IMR-90 (cell line): ENCODE data around the gene PCNX4. TPM values are rescaled to one million over a fixed set of nuclear protein-coding genes. Genes with fewer than 3 reads are reported as not detected.

Experiments
- ATAC-seq: fragments of 200-7000 bp; cut with Tn5 transposase; 2 replicates; pipeline ENCODE4 v1.9.1; 2020; ENCODE audit warnings: low read depth, mild to moderate bottlenecking, moderate library complexity
- BruUV-seq: library from RNA; stranded (reverse); fragments of 400-500 nt; replicated peaks from 2 replicates; lab custom pipeline; 2021; lab: Mats Ljungman, UMichigan
- CTCF ChIA-PET: fragments of 300-600 bp; formaldehyde crosslinking; extraction: SDS; loops from one replicate; lab custom pipeline; 2021; ENCODE audit warnings: antibody characterized with exemption; lab: Yijun Ruan, JAX
- POLR2A ChIA-PET: fragments of 300-600 bp; sonication (Branson Sonifier 250); formaldehyde crosslinking; loops from one replicate; lab custom pipeline; 2022; ENCODE audit warnings: antibody characterized with exemption; ENCODE audit not compliant: unreplicated experiment; lab: Charles Lee
- DNase-seq: peaks from one replicate; pipeline ENCODE4 v3.0.0; 2013
- H2AFZ ChIP-seq: replicated peaks from 2 replicates; pipeline ENCODE3; 2013; ENCODE audit warnings: low read length, mild to moderate bottlenecking; ENCODE audit not compliant: poor library complexity
- H2AK5ac ChIP-seq: 2 replicates; pipeline ENCODE4 v1.6.1; 2013; ENCODE audit warnings: low read depth, low read length, inconsistent platforms
- H2AK9ac ChIP-seq: replicated peaks from 2 replicates; pipeline ENCODE3; 2013; ENCODE audit warnings: mild to moderate bottlenecking, low read depth, low read length, moderate library complexity; ENCODE audit not compliant: poor library complexity
- H2BK120ac ChIP-seq: 2 replicates; pipeline ENCODE4 v1.6.1; 2013; ENCODE audit warnings: low read depth, low read length, inconsistent platforms
- H2BK15ac ChIP-seq: 3 replicates; pipeline ENCODE4 v1.6.1; 2013; ENCODE audit warnings: low read depth, low read length, inconsistent platforms
- H2BK20ac ChIP-seq: 2 replicates; pipeline ENCODE4 v1.6.1; 2013; ENCODE audit warnings: low read depth, mild to moderate bottlenecking, inconsistent platforms, low read length, moderate library complexity
- H2BK5ac ChIP-seq: 2 replicates; pipeline ENCODE4 v1.6.1; 2013; ENCODE audit warnings: mild to moderate bottlenecking, low read depth, low read length, inconsistent platforms; ENCODE audit not compliant: poor library complexity, severe bottlenecking
- H3K14ac ChIP-seq: replicated peaks from 2 replicates; pipeline ENCODE4 v1.6.1; 2013; ENCODE audit warnings: low read depth, low read length, inconsistent platforms
- H3K18ac ChIP-seq: 2 replicates; pipeline ENCODE4 v1.6.1; 2013; ENCODE audit warnings: low read depth, low read length, control low read depth
- H3K23ac ChIP-seq: 2 replicates; pipeline ENCODE4 v1.6.1; 2013; ENCODE audit warnings: low read depth, low read length, inconsistent platforms
- H3K27ac ChIP-seq: 2 replicates; pipeline ENCODE4 v1.5.1; 2013; ENCODE audit warnings: mild to moderate bottlenecking, control low read depth, low read length; ENCODE audit not compliant: insufficient read depth
- H3K27me3 ChIP-seq: 2 replicates; pipeline ENCODE4 v1.6.1; 2013; ENCODE audit warnings: low read length; ENCODE audit not compliant: control insufficient read depth, insufficient read depth
- H3K36me3 ChIP-seq: 2 replicates; pipeline ENCODE4 v1.6.1; 2013; ENCODE audit warnings: low read length, mixed read lengths; ENCODE audit not compliant: control insufficient read depth, insufficient read depth
- H3K4ac ChIP-seq: 2 replicates; pipeline ENCODE4 v1.6.1; 2013; ENCODE audit warnings: low read depth, low read length, inconsistent platforms
- H3K4me1 ChIP-seq: 2 replicates; pipeline ENCODE4 v1.6.1; 2013; ENCODE audit warnings: low read length, mixed read lengths; ENCODE audit not compliant: control insufficient read depth, insufficient read depth
- H3K4me2 ChIP-seq: 2 replicates; pipeline ENCODE4 v1.6.1; 2013; ENCODE audit warnings: low read depth, mild to moderate bottlenecking, control low read depth, low read length, moderate library complexity
- H3K4me3 ChIP-seq: 2 replicates; pipeline ENCODE4 v1.5.1; 2013; ENCODE audit warnings: low read depth, mild to moderate bottlenecking, control low read depth, low read length, moderate library complexity; ENCODE audit not compliant: insufficient read depth
- H3K56ac ChIP-seq: 2 replicates; pipeline ENCODE4 v1.6.1; 2013; ENCODE audit warnings: low read length, inconsistent platforms; ENCODE audit not compliant: insufficient read depth; ENCODE audit errors: extremely low read depth
- H3K79me1 ChIP-seq, 2 experiments: 2 replicates each; pipeline ENCODE4 v1.6.1; 2013; ENCODE audit warnings: low read length in 2 of 2, inconsistent platforms in 1 of 2, low read depth in 1 of 2
- H3K9ac ChIP-seq: 2 replicates; pipeline ENCODE4 v1.6.1; 2013; ENCODE audit warnings: low read depth, low read length, control low read depth
- H3K9me1 ChIP-seq: 2 replicates; pipeline ENCODE4 v1.6.1; 2013; ENCODE audit warnings: low read length, inconsistent platforms; ENCODE audit not compliant: insufficient read depth
- H3K9me3 ChIP-seq: 2 replicates; pipeline ENCODE4 v1.6.1; 2013; ENCODE audit warnings: low read length; ENCODE audit not compliant: control insufficient read depth, insufficient read depth
- H4K20me1 ChIP-seq: 2 replicates; pipeline ENCODE4 v1.6.1; 2013; ENCODE audit warnings: low read length, inconsistent platforms; ENCODE audit not compliant: insufficient read depth
- H4K5ac ChIP-seq: 2 replicates; pipeline ENCODE4 v1.6.1; 2013; ENCODE audit warnings: mild to moderate bottlenecking, low read depth, low read length, control low read depth
- H4K8ac ChIP-seq, 2 experiments: 2 replicates each; pipeline ENCODE4 v1.6.1; 2013; ENCODE audit warnings: low read depth in 2 of 2, low read length in 2 of 2, control low read depth in 1 of 2, inconsistent platforms in 1 of 2
- H4K91ac ChIP-seq: 2 replicates; pipeline ENCODE4 v1.6.1; 2013; ENCODE audit warnings: low read depth, low read length, inconsistent platforms; ENCODE audit not compliant: insufficient read depth
- BHLHE40 ChIP-seq: fragments of 150-350 bp; IDR thresholded peaks from 2 replicates; pipeline ENCODE4 v1.6.1; 2016; ENCODE audit warnings: mild to moderate bottlenecking, low read depth, low read length
- CEBPB ChIP-seq: IDR thresholded peaks from 2 replicates; pipeline ENCODE4 v1.6.1; 2012; ENCODE audit warnings: low read depth, low read length, improper control_type of control experiment
- CHD1 ChIP-seq: IDR thresholded peaks from 2 replicates; pipeline ENCODE4 v1.6.1; 2012; ENCODE audit warnings: low read depth, low read length, improper control_type of control experiment
- CTCF ChIP-seq: conservative IDR thresholded peaks from 2 replicates; pipeline ENCODE4 v1.5.1; 2012; ENCODE audit warnings: mild to moderate bottlenecking, low read depth, low read length, improper control_type of control experiment
- ELK1 ChIP-seq: fragments of 150-350 bp; IDR thresholded peaks from 2 replicates; pipeline ENCODE4 v1.6.1; 2016; ENCODE audit warnings: low read depth, mild to moderate bottlenecking, low read length, moderate library complexity, borderline replicate concordance
- FOS ChIP-seq: fragments of 150-350 bp; IDR thresholded peaks from 2 replicates; pipeline ENCODE4 v1.6.1; 2016; ENCODE audit warnings: low read depth, low read length
- MAFK ChIP-seq: IDR thresholded peaks from 2 replicates; pipeline ENCODE4 v1.6.1; 2012; ENCODE audit warnings: low read depth, low read length, improper control_type of control experiment
- MAZ ChIP-seq: IDR thresholded peaks from 2 replicates; pipeline ENCODE4 v1.6.1; 2012; ENCODE audit warnings: low read depth, mild to moderate bottlenecking, low read length, improper control_type of control experiment, moderate library complexity, borderline replicate concordance
- MXI1 ChIP-seq: IDR thresholded peaks from 2 replicates; pipeline ENCODE4 v1.6.1; 2012; ENCODE audit warnings: low read depth, mild to moderate bottlenecking, low read length, moderate library complexity, borderline replicate concordance
- NFE2L2 ChIP-seq: fragments of 150-350 bp; IDR thresholded peaks from 2 replicates; pipeline ENCODE4 v1.6.1; 2016; ENCODE audit warnings: low read depth, mild to moderate bottlenecking, low read length
- POLR2A ChIP-seq: IDR thresholded peaks from 2 replicates; pipeline ENCODE4 v1.6.1; 2012; ENCODE audit warnings: mild to moderate bottlenecking, low read depth, low read length
- RAD21 ChIP-seq: IDR thresholded peaks from 2 replicates; pipeline ENCODE4 v1.6.1; 2012; ENCODE audit warnings: low read length, improper control_type of control experiment
- RCOR1 ChIP-seq: IDR thresholded peaks from 2 replicates; pipeline ENCODE4 v1.6.1; 2012; ENCODE audit warnings: mild to moderate bottlenecking, low read length, improper control_type of control experiment; ENCODE audit not compliant: insufficient replicate concordance
- RFX5 ChIP-seq: IDR thresholded peaks from 2 replicates; pipeline ENCODE4 v1.8.0; 2012; ENCODE audit warnings: low read depth, mild to moderate bottlenecking, low read length, moderate library complexity
- SMC3 ChIP-seq: fragments of 150-350 bp; IDR thresholded peaks from 2 replicates; pipeline ENCODE4 v1.6.1; 2016; ENCODE audit warnings: low read depth, mild to moderate bottlenecking, antibody characterized with exemption, low read length, moderate library complexity
- USF2 ChIP-seq: fragments of 150-350 bp; IDR thresholded peaks from 2 replicates; pipeline ENCODE4 v1.6.1; 2017; ENCODE audit warnings: mild to moderate bottlenecking, antibody characterized with exemption, low read length, low read depth
- WGBS, 2 experiments: methylation state at CpG; one replicate each; pipeline versions ENCODE4 v1.1.5 to v1.1.7; 2013; ENCODE audit warnings: missing lambda C conversion rate in 2 of 2; ENCODE audit not compliant: insufficient read length in 1 of 2; ENCODE audit errors: extremely low coverage in 2 of 2; 5-methylcytosine and 5-hydroxymethylcytosine counted together
- dilution Hi-C: fragments of 300-500 bp; cut with HindIII; formaldehyde crosslinking; loops from one replicate; pipeline ENCODE4 v1.14.3; 2018; ENCODE audit warnings: low sequenced_read_pairs; ENCODE audit not compliant: unreplicated experiment
- in situ Hi-C: fragments of 300-500 bp; cut with MboI; formaldehyde crosslinking; loops from 3 replicates; pipeline ENCODE4 v1.14.3; 2019; ENCODE audit warnings: low sequenced_read_pairs, inconsistent platforms, mixed read lengths
- intact Hi-C: fragments of 100-400 bp; cut with micrococcal nuclease; formaldehyde crosslinking; loops from 2 replicates; pipeline ENCODE4 v1.10.0; 2022
- polyA plus RNA-seq, 3 experiments: library from polyadenylated mRNA; depleted of rRNA; stranded (reverse); fragments of >200 nt; gene quantifications; 2 replicates each; pipeline ENCODE4 v1.2.3, GENCODE V29; 2012; ENCODE audit warnings: low replicate concordance in 1 of 3
- total RNA-seq: library from RNA; depleted of rRNA; stranded (reverse); fragments of >200 nt; gene quantifications from 2 replicates; pipeline ENCODE4 v1.2.3, GENCODE V29; 2012

The PCNX4 gene
- total and polyA plus RNA-seq, 2 of the 4 experiments (the other 2 are of a cell fraction) = 55.4 to 128 TPM

GRCh38 chr14:60111732-60112131 is 20.0 kb downstream of the PCNX4 start:
- Histone ChIP-seq H3K56ac (no peak overlapping the region), H4K91ac (no peak overlapping the region), H3K4me1 (no peaks in the 10 kb centered on the region; the same call in 1 of the 2 replicates), H3K4ac (no peak overlapping the region), H3K23ac (no peak overlapping the region), H2BK15ac (no peak overlapping the region), H2BK5ac (no peak overlapping the region), H2BK20ac (no peak overlapping the region), H3K79me1 (peaks cover 34 to 53% of the 10 kb centered on the region in 2 experiments), H3K14ac (no peak overlapping the region), H3K4me2 (no peak overlapping the region), H2AFZ (no peak overlapping the region), H4K20me1 (peaks cover 12% of the 10 kb centered on the region), H2AK9ac (no peak overlapping the region), H3K36me3 (peaks cover 11% of the 10 kb centered on the region), H4K5ac (no peak overlapping the region), H3K9ac (no peak overlapping the region), H2AK5ac (no peak overlapping the region), H3K4me3 (no peak overlapping the region), H4K8ac (no peak overlapping the region), H3K9me3 (no peaks in the 10 kb centered on the region), H3K9me1 (no peaks in the 10 kb centered on the region), H3K27ac (no peak overlapping the region), H3K18ac (no peak overlapping the region), H2BK120ac (no peak overlapping the region), H3K27me3 (no peaks in the 10 kb centered on the region)
- no peak for DNase-seq
- TF ChIP-seq CHD1 (no peak), NFE2L2 (no peak), RAD21 (no peak), SMC3 (no peak), BHLHE40 (no peak), MXI1 (no peak), USF2 (no peak), MAZ (no peak), MAFK (no peak), FOS (no peak), POLR2A (no peak), ELK1 (no peak), CEBPB (no peak), RFX5 (no peak), RCOR1 (no peak), CTCF (no peak)
- CTCF ChIA-PET = no interaction called here
- in situ Hi-C loops = no loop called here
- POLR2A ChIA-PET = no interaction called here
- intact Hi-C loops = no loop called here
- WGBS, 2 experiments = no CpG with 5 or more reads among the region's 2 CpGs
- no TSS peak for BruUV-seq
- ATAC-seq = no peak
- dilution Hi-C loops = no loop called here
